PC-9 (cell line): ENCODE data around the gene ASXL1. TPM values are rescaled to one million over a fixed set of nuclear protein-coding genes. Genes with fewer than 3 reads are reported as not detected.

Experiments
- BruUV-seq: library from RNA; stranded (reverse); fragments of 400-500 nt; replicated peaks from 2 replicates; lab custom pipeline; 2021; lab: Mats Ljungman, UMichigan
- CTCF ChIA-PET: fragments of 300-600 bp; sonication (Branson Sonifier 250); formaldehyde crosslinking; loops from one replicate; lab custom pipeline; 2022; ENCODE audit warnings: antibody characterized with exemption; lab: Charles Lee
- POLR2A ChIA-PET: fragments of 300-600 bp; sonication (Branson Sonifier 250); formaldehyde crosslinking; loops from one replicate; lab custom pipeline; 2022; ENCODE audit warnings: antibody characterized with exemption; ENCODE audit not compliant: unreplicated experiment; lab: Charles Lee
- DNase-seq, 2 experiments: peaks; one replicate each; pipeline versions ENCODE4 v3.0.0 to v3.0.0-alpha.2; 2015 to 2022; ENCODE audit warnings: mixed read lengths in 1 of 2
- H2AFZ ChIP-seq: fragments of 200-600 bp; sonication (generic); 2 replicates; pipeline ENCODE4 v1.8.1; 2017; ENCODE audit warnings: antibody characterized with exemption
- H3F3A ChIP-seq: fragments of 200-600 bp; sonication (generic); 2 replicates; pipeline ENCODE4 v1.8.1; 2017; ENCODE audit warnings: antibody characterized with exemption, mild to moderate bottlenecking, low read depth; ENCODE audit not compliant: insufficient read depth
- H3K27ac ChIP-seq: fragments of 200-600 bp; sonication (generic); 2 replicates; pipeline ENCODE4 v1.6.1; 2016; ENCODE audit warnings: mixed run types
- H3K27me3 ChIP-seq: fragments of 200-600 bp; sonication (generic); 2 replicates; pipeline ENCODE4 v1.6.1; 2016; ENCODE audit warnings: low read depth, mixed run types; ENCODE audit not compliant: insufficient read depth
- H3K36me3 ChIP-seq: fragments of 200-600 bp; sonication (generic); 2 replicates; pipeline ENCODE4 v1.6.1; 2016; ENCODE audit warnings: low read depth, mixed run types
- H3K4me1 ChIP-seq: fragments of 200-600 bp; sonication (generic); replicated peaks from 2 replicates; pipeline ENCODE4 v1.6.1; 2016; ENCODE audit warnings: mixed run types; ENCODE audit not compliant: insufficient read depth
- H3K4me2 ChIP-seq: fragments of 200-600 bp; sonication (generic); 2 replicates; pipeline ENCODE4 v1.6.1; 2017; ENCODE audit warnings: mixed run types
- H3K4me3 ChIP-seq: fragments of 200-600 bp; sonication (generic); 2 replicates; pipeline ENCODE4 v1.6.1; 2016; ENCODE audit warnings: mixed run types
- H3K79me2 ChIP-seq: fragments of 200-600 bp; sonication (generic); 2 replicates; pipeline ENCODE4 v1.6.1; 2017; ENCODE audit warnings: low read depth, mixed run types
- H3K9me2 ChIP-seq: fragments of 200-600 bp; sonication (generic); 2 replicates; pipeline ENCODE4 v1.8.1; 2017; ENCODE audit warnings: mild to moderate bottlenecking; ENCODE audit not compliant: insufficient read depth
- H3K9me3 ChIP-seq: fragments of 200-600 bp; sonication (generic); 2 replicates; pipeline ENCODE4 v1.8.1; 2016; ENCODE audit warnings: low read depth; ENCODE audit not compliant: insufficient read depth
- H4K20me1 ChIP-seq: fragments of 200-600 bp; sonication (generic); 2 replicates; pipeline ENCODE4 v1.8.1; 2017; ENCODE audit not compliant: insufficient read depth
- CTCF ChIP-seq: fragments of 200-600 bp; sonication (generic); conservative IDR thresholded peaks from 2 replicates; pipeline ENCODE4 v1.6.1; 2017; ENCODE audit warnings: mixed run types, antibody characterized with exemption, mild to moderate bottlenecking, moderate library complexity
- EZH2 ChIP-seq: fragments of 200-600 bp; sonication (generic); IDR thresholded peaks from 2 replicates; pipeline ENCODE4 v1.8.0; 2017; ENCODE audit warnings: antibody characterized with exemption, low read depth
- intact Hi-C: fragments of 100-400 bp; cut with micrococcal nuclease; formaldehyde crosslinking; loops from one replicate; pipeline ENCODE4 v1.10.0; 2022; ENCODE audit not compliant: unreplicated experiment
- total RNA-seq: library from RNA; stranded (reverse); gene quantifications from 2 replicates; pipeline ENCODE4 v1.2.3, GENCODE V29; 2021

ASXL1 gene
- total RNA-seq, 1 experiment from 2014 or later, result 123 TPM

- Histone ChIP-seq H3K4me1 (peaks cover 3% of the 10 kb centered on the region), H3K36me3 (peaks cover 10% of the 10 kb centered on the region), H4K20me1 (peaks cover 96% of the 10 kb centered on the region), H3K4me2 (no peak overlapping the region), H3K9me2 (no peaks in the 10 kb centered on the region), H3K27me3 (no peaks in the 10 kb centered on the region), H3K9me3 (no peaks in the 10 kb centered on the region), H3K4me3 (no peak overlapping the region), H3K27ac (no peak overlapping the region), H2AFZ (no peak overlapping the region), H3K79me2 (peaks cover 96% of the 10 kb centered on the region), H3F3A (peaks cover 15% of the 10 kb centered on the region)
- intact Hi-C loops, result no loop called here
- TF ChIP-seq CTCF, result no peak
- TF ChIP-seq EZH2, result no peak
- BruUV-seq, result no TSS peak
- ChIA-PET POLR2A (interaction anchor here (0.5 kb wide), 1 partner anchor 11 kb away, joined by 4 read pairs; no protein-coding TSS in a partner anchor), CTCF (no interaction called here)
- DNase-seq, result no peak
Observed at GRCh38 chr20:32365564-32365963, 7.4 kb downstream of the ASXL1 start.

DNA sequence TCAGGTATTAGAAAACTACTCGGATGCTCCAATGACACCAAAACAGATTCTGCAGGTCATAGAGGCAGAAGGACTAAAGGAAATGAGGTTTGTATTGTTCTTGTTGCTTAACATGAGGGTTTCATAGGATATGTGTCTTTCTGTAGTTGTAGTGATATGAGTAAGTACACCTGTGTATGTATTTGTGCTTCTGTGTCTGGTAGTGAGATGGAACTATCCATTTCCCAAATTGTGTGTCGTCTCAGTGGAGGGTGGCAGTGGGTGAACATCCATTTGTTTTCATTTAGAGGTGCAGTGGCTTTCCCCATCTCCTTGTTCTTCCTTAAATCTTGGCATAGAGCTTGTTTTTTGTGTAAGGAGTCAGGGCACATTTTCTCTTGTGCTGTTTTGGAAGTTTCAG is 8.2 kb downstream of the ASXL1 start:
- H3K27me3 ChIP-seq, result no peaks in the 10 kb centered on the region
- H3K27ac ChIP-seq, result no peak overlapping the region
- H3K4me3 ChIP-seq, result no peak overlapping the region
- CTCF ChIA-PET, result no interaction called here
- DNase-seq, result no peak
- no peaks in the 10 kb centered on the region for H3K9me2 ChIP-seq
- peaks cover 15% of the 10 kb centered on the region for H3F3A ChIP-seq
- H3K4me2 ChIP-seq, result no peak overlapping the region
- POLR2A ChIA-PET, result no interaction called here
- BruUV-seq, result no TSS peak
- peaks cover 94% of the 10 kb centered on the region for H4K20me1 ChIP-seq
- H3K36me3 ChIP-seq, result peaks cover 7% of the 10 kb centered on the region
- peaks cover 88% of the 10 kb centered on the region for H3K79me2 ChIP-seq
- intact Hi-C loops, result no loop called here
- no peaks in the 10 kb centered on the region for H3K4me1 ChIP-seq
- no peaks in the 10 kb centered on the region for H3K9me3 ChIP-seq
- H2AFZ ChIP-seq, result no peak overlapping the region
- TF ChIP-seq EZH2 (no peak), CTCF (no peak)

DNA sequence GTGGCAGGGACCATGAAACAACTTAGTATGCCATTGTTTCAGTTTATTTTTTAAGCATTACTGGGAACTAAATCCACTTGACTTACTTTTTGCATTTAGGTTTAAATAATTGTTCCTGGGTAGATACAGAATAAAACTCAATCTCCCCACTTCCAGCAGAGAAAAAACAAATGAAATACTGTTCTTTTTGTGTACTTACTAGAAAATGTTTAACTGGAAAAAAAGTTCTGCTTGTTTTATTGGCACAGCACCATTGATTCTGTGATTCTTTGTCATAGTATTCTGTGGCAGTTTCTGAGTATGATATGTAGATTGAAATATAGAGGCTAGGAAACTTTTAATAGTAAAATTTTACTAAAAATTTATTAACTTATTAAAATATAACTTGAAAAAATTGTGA is 10.2 kb downstream of the ASXL1 start:
- Histone ChIP-seq H3K9me3 (no peaks in the 10 kb centered on the region), H3K27me3 (no peaks in the 10 kb centered on the region), H3K79me2 (peaks cover 79% of the 10 kb centered on the region), H3K27ac (no peak overlapping the region), H3K4me3 (no peak overlapping the region), H3F3A (peaks cover 15% of the 10 kb centered on the region), H4K20me1 (peaks cover 86% of the 10 kb centered on the region), H2AFZ (no peak overlapping the region), H3K9me2 (no peaks in the 10 kb centered on the region), H3K4me2 (no peak overlapping the region), H3K36me3 (peaks cover 10% of the 10 kb centered on the region), H3K4me1 (no peaks in the 10 kb centered on the region)
- ChIA-PET POLR2A (no interaction called here), CTCF (no interaction called here)
- DNase-seq, result no peak
- no peak for TF ChIP-seq EZH2
- TF ChIP-seq CTCF, result no peak
- intact Hi-C loops, result no loop called here
- no TSS peak for BruUV-seq
